Esophagus (tissue), 2 donors: ENCODE data around the gene ZNF337. TPM values are rescaled to one million over a fixed set of nuclear protein-coding genes. Genes with fewer than 3 reads are reported as not detected.
"Not testable (repeated sequence)": the region's sequence is repeated elsewhere in the genome, so short reads cannot be mapped to it uniquely, and the experiment has no call there.

Source experiments
- H3K27ac ChIP-seq, 2 donors: one replicate each; pipeline ENCODE4 v1.5.1; 2013; ENCODE audit warnings: low read depth in 2 of 2, mild to moderate bottlenecking in 2 of 2, inconsistent platforms in 1 of 2, low read length in 1 of 2, moderate library complexity in 1 of 2
- H3K27me3 ChIP-seq, 2 donors: one replicate each; pipeline ENCODE4 v1.6.1; 2013; ENCODE audit warnings: low read length in 2 of 2, control low read depth in 1 of 2, mild to moderate bottlenecking in 1 of 2; ENCODE audit not compliant: insufficient read depth in 2 of 2, control insufficient read depth in 1 of 2
- H3K36me3 ChIP-seq, 2 donors: one replicate each; pipeline ENCODE4 v1.6.1; 2013; ENCODE audit warnings: low read length in 1 of 2; ENCODE audit not compliant: control insufficient read depth in 2 of 2, insufficient read depth in 2 of 2
- H3K4me1 ChIP-seq, 2 donors: one replicate each; pipeline ENCODE4 v1.6.1; 2013; ENCODE audit warnings: low read length in 1 of 2; ENCODE audit not compliant: control insufficient read depth in 2 of 2, insufficient read depth in 2 of 2
- H3K4me3 ChIP-seq, 2 donors: one replicate each; pipeline ENCODE4 v1.5.1; 2013; ENCODE audit warnings: low read length in 2 of 2, mild to moderate bottlenecking in 2 of 2, low read depth in 1 of 2, moderate library complexity in 1 of 2
- H3K9me3 ChIP-seq, 2 donors: one replicate each; pipeline ENCODE4 v1.6.1; 2013; ENCODE audit warnings: mild to moderate bottlenecking in 2 of 2, low read depth in 1 of 2, low read length in 1 of 2, moderate library complexity in 1 of 2; ENCODE audit not compliant: control insufficient read depth in 2 of 2, insufficient read depth in 1 of 2
- WGBS, 2 donors: extraction: QIAGEN DNeasy Blood & Tissue Kit; methylation state at CpG; one replicate each; pipeline ENCODE4 v1.1.7; 2013; 5-methylcytosine and 5-hydroxymethylcytosine counted together
- polyA plus RNA-seq, 2 donors: library from polyadenylated mRNA; stranded (reverse); fragments of 200-250 nt; gene quantifications; one replicate each; pipeline ENCODE4 v1.2.3, GENCODE V29; 2013
- donor health status: healthy with polysubstance abuse.
- donor health status: Bipolar disorder and iron deficiency.

The ZNF337 gene
- polyA plus RNA-seq, 2 donors: 6.9 to 11.8 TPM

DNA sequence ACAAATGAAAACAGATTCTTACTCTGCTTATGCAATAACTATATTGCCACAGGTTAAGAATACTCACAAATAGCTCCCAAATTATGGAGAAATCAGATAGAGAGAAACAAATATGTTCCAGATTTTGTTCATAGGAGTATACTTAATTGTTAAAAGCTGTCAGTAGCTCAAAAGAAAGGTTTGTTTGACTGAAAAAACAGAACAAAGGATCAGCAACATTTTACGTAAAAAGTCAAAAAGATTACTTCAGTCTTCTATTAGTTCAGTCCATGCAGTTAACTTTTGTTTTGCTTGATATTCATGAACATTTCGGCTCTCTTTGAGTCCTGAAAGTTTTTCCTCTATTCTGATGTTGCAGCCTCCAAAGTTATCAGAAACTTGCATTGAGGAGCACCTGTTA lies 59.4 kb downstream of the ZNF337 start:
- Histone ChIP-seq H3K27me3 (no peaks in the 10 kb centered on the region), H3K36me3 (no peaks in the 10 kb centered on the region), H3K4me3 (no peak overlapping the region), H3K27ac (no peak overlapping the region), H3K4me1 (no peaks in the 10 kb centered on the region), H3K9me3 (no peaks in the 10 kb centered on the region)
- 97 to 99% methylated on average over 2 of the region's 2 CpGs for WGBS, 2 donors

- Histone ChIP-seq H3K27me3 (no peaks in the 10 kb centered on the region), H3K27ac (no peak overlapping the region), H3K4me1 (no peaks in the 10 kb centered on the region), H3K36me3 (no peaks in the 10 kb centered on the region), H3K4me3 (no peak overlapping the region), H3K9me3 (no peaks in the 10 kb centered on the region)
- 64 to 68% methylated on average over 5 of the region's 5 CpGs for whole genome bisulfite sequencing, 2 donors
These were observed 63.5 kb downstream of the ZNF337 start for GRCh38 chr20:25632940-25633790.

- not testable (repeated sequence) for H3K4me1 ChIP-seq, H3K27me3 ChIP-seq, H3K27ac ChIP-seq, H3K36me3 ChIP-seq, H3K9me3 ChIP-seq, H3K4me3 ChIP-seq
- WGBS, 2 donors: 90 to 95% methylated on average over 2 of the region's 2 CpGs
These were observed 66.0 kb downstream of the ZNF337 start for GRCh38 chr20:25630615-25631014.

DNA sequence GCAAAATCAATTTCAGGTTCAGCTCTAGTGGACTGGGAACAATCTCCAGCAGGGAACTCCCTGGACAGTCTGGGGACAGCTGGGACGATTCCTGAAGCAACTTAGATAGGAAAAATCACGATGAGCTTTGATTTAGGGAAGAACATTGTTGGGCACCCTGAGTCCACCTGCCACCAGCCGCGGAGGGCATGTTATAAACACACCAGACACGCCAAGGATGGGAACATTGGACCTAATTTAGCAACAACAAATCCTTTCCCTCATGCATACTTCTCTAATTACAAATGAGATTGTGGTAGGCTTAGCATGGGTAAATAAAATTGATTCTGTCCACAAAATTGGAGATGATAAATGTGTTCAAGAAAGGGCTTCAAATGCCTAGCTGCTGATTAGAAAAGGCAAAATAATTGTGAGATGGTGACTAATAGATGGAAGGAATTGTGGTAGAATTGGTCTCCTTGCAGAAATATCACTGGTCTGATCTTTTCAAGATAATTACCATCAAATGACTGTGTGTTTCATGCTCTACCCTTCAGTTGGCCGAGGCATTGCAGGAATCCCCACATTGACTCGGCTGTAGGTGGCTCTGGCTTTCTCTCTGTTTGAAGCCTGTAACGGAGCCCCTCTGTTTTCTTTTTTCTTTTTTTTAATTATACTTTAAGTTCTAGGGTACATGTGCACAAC lies 66.7 kb downstream of the ZNF337 start:
- Histone ChIP-seq H3K4me3 (no peak overlapping the region), H3K27me3 (no peaks in the 10 kb centered on the region), H3K4me1 (no peaks in the 10 kb centered on the region), H3K9me3 (no peaks in the 10 kb centered on the region), H3K27ac (no peak overlapping the region), H3K36me3 (no peaks in the 10 kb centered on the region)
- whole genome bisulfite sequencing, 2 donors: 85 to 88% methylated on average over 8 of the region's 8 CpGs

DNA sequence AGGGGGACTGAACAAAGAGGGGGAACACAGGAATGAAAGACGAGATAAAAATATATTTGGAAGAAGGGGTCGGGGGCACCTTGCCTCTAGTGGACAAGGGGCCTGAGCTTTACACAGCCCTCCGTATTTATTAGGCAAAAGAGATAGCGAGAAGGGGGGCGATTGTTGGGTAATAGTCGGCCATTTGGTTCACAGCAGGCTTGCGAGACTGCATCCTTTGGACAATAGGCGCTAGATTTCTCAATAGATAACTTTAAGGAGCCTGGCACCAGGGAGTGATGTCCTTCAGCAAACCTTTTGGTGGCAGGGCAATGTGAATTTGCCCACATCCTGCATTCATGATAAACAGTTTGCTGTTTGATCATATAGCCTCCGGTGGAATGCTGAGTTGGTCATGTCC lies 69.9 kb downstream of the ZNF337 start:
- no peaks in the 10 kb centered on the region for H3K9me3 ChIP-seq
- no peak overlapping the region for H3K4me3 ChIP-seq
- H3K4me1 ChIP-seq: peaks cover 0 to 4% of the 10 kb centered on the region in 2 donors
- WGBS, 2 donors: 83 to 88% methylated on average over 9 of the region's 9 CpGs
- H3K27ac ChIP-seq: no peak overlapping the region
- H3K36me3 ChIP-seq: no peaks in the 10 kb centered on the region
- no peaks in the 10 kb centered on the region for H3K27me3 ChIP-seq

DNA sequence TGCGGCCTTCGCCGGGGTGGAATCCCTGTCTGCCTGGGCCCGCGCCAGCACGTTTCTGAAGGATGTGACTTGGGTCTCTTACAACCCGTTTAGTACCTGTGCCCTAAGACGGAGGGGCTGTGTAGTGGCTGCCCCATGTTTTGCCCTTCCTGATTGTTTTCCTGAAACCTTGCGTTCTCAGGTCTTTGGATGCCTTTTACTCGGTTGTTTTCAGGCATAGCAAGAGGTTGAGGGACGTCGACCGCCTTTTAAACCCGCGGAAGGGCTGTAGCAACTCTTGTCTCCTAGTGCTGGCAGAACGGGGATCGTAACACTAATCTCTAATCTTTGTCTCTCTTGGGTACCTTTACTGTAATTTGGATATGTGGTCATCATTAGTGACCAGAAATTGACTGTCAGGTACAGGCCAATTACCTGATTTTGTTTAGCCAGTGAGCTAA lies 72.1 kb downstream of the ZNF337 start:
- 36 to 38% methylated on average over 17 of the region's 17 CpGs for WGBS, 2 donors
- H3K27me3 ChIP-seq: no peaks in the 10 kb centered on the region
- peak overlapping the region; percentile 70 to 87 for H3K4me3 ChIP-seq
- no peaks in the 10 kb centered on the region for H3K9me3 ChIP-seq
- no peaks in the 10 kb centered on the region for H3K36me3 ChIP-seq
- peaks cover 0 to 4% of the 10 kb centered on the region in 2 donors for H3K4me1 ChIP-seq
- peak overlapping the region; percentile 95 to 99 for H3K27ac ChIP-seq

Other genes starting within 250 kb of the ZNF337 start
- gene NINL, start 111.3 kb downstream of the ZNF337 start, polyA plus RNA-seq: 1 to 10 TPM; 5.5 to 9.9 TPM
- 1 to 10 TPM; 1.3 to 2.1 TPM for gene NANP, start 72.8 kb downstream of the ZNF337 start, polyA plus RNA-seq